HG02623 (cell line): ENCODE results near the gene SGMS2.
"Not testable (repeated sequence)": the region's sequence is repeated elsewhere in the genome, so short reads cannot be mapped to it uniquely, and the experiment has no call there.

ENCODE experiments used
- ATAC-seq: cut with Tn5 transposase; IDR thresholded peaks from one replicate; pipeline ENCODE4 v1.9.1; 2021; ENCODE audit warnings: moderate library complexity; ENCODE audit not compliant: unreplicated experiment

Gene SGMS2

GRCh38 chr4:107906458-107907100 lies 81.8 kb downstream of the SGMS2 start:
- no peak for ATAC-seq

- ATAC-seq: no peak
Measured at GRCh38 chr4:107908377-107908776, 83.6 kb downstream of the SGMS2 start.

- ATAC-seq: peak; percentile 95
Measured at GRCh38 chr4:107913283-107913899, 88.7 kb downstream of the SGMS2 start.

GRCh38 chr4:107915220-107915619 lies 90.5 kb downstream of the SGMS2 start:
- no peak for ATAC-seq

GRCh38 chr4:107916623-107917022 lies 91.9 kb downstream of the SGMS2 start:
- no peak for ATAC-seq

- no peak for ATAC-seq
Measured at GRCh38 chr4:107917500-107917899, 92.8 kb downstream of the SGMS2 start.

- no peak for ATAC-seq
Measured at GRCh38 chr4:107922486-107923473, 98.0 kb downstream of the SGMS2 start.

GRCh38 chr4:107925713-107926112 lies 101.0 kb downstream of the SGMS2 start:
- ATAC-seq: not testable (repeated sequence)

- not testable (repeated sequence) for ATAC-seq
Measured at GRCh38 chr4:107926875-107927274, 102.1 kb downstream of the SGMS2 start.

- ATAC-seq: peak; percentile 97
Measured at GRCh38 chr4:107930821-107931774, 106.4 kb downstream of the SGMS2 start, which contains the start of gene CYP2U1. CYP2U1 (plus strand) TSS chr4:107931549; CDS start chr4:107931644, 95 bp downstream.

- peak; percentile 17 for ATAC-seq
Measured at GRCh38 chr4:107931775-107932321, 107.1 kb downstream of the SGMS2 start.

GRCh38 chr4:107935246-107935645 lies 110.5 kb downstream of the SGMS2 start:
- no peak for ATAC-seq

- ATAC-seq: no peak
Measured at GRCh38 chr4:107937040-107937439, 112.3 kb downstream of the SGMS2 start.

- ATAC-seq: no peak
Measured at GRCh38 chr4:107939307-107939706, 114.6 kb downstream of the SGMS2 start.

GRCh38 chr4:107945809-107946208 lies 121.1 kb downstream of the SGMS2 start:
- no peak for ATAC-seq

GRCh38 chr4:107950746-107951540 lies 126.2 kb downstream of the SGMS2 start:
- ATAC-seq: no peak

GRCh38 chr4:107951551-107951950 lies 126.8 kb downstream of the SGMS2 start:
- no peak for ATAC-seq

GRCh38 chr4:107956011-107956410 lies 131.3 kb downstream of the SGMS2 start:
- no peak for ATAC-seq
